ENCODE data around the gene RIPOR1.

The RIPOR1 gene

GRCh38 chr16:67565470-67566100 is 37.0 kb downstream of the RIPOR1 start:
- Histone ChIP-seq H3K4me1 (ENCODE audit: control insufficient read depth in 1 of 2, insufficient read depth in 2 of 2, low read length in 2 of 2) (peaks cover 21 to 30% of the 10 kb centered on the region in 2 donors), H3K4me3 (ENCODE audit: low read depth in 1 of 2, low read length in 2 of 2) (no peak overlapping the region), H3K27ac (ENCODE audit: low read depth, low read length) (no peak overlapping the region), H3K27me3 (ENCODE audit: control insufficient read depth in 1 of 2, insufficient read depth in 2 of 2, low read length in 2 of 2) (no peaks in the 10 kb centered on the region), H3K36me3 (ENCODE audit: control insufficient read depth in 1 of 2, insufficient read depth in 2 of 2, low read length in 2 of 2) (no peaks in the 10 kb centered on the region), H3K9ac (ENCODE audit: low read depth in 1 of 2, low read length in 2 of 2) (no peak overlapping the region), H3K9me3 (ENCODE audit: control insufficient read depth in 1 of 2, low read length in 2 of 2) (no peaks in the 10 kb centered on the region)

DNA sequence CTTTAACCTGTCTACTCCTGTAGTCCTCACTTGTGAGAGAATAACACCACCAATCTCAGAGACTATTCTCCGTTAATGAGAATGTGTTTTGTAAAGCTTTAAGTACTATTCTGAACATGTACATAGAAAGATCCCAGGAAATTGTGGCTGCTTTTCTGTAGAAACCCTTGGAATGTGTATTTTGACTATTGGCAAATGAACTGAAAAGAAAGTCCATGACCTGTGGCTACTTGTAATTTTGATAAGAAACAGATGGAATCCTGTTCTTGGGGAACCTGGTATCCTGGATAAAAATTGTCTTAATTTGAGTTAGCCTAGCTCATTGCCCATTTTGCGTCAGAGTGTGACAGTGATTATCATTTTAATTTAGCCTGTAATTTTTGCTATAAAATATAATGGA is 42.8 kb downstream of the RIPOR1 start:
- Histone ChIP-seq H3K36me3 (ENCODE audit: control insufficient read depth in 1 of 2, insufficient read depth in 2 of 2, low read length in 2 of 2) (peaks cover 5 to 34% of the 10 kb centered on the region in 2 donors), H3K9me3 (ENCODE audit: control insufficient read depth in 1 of 2, low read length in 2 of 2) (no peaks in the 10 kb centered on the region), H3K9ac (ENCODE audit: low read depth in 1 of 2, low read length in 2 of 2) (no peak overlapping the region), H3K27ac (ENCODE audit: low read depth, low read length) (no peak overlapping the region), H3K4me3 (ENCODE audit: low read depth in 1 of 2, low read length in 2 of 2) (no peak overlapping the region), H3K4me1 (ENCODE audit: control insufficient read depth in 1 of 2, insufficient read depth in 2 of 2, low read length in 2 of 2) (peaks cover 0 to 8% of the 10 kb centered on the region in 2 donors), H3K27me3 (ENCODE audit: control insufficient read depth in 1 of 2, insufficient read depth in 2 of 2, low read length in 2 of 2) (no peaks in the 10 kb centered on the region)

- Histone ChIP-seq H3K36me3 (ENCODE audit: control insufficient read depth in 1 of 2, insufficient read depth in 2 of 2, low read length in 2 of 2) (peaks cover 5 to 34% of the 10 kb centered on the region in 2 donors), H3K4me3 (ENCODE audit: low read depth in 1 of 2, low read length in 2 of 2) (no peak overlapping the region), H3K9me3 (ENCODE audit: control insufficient read depth in 1 of 2, low read length in 2 of 2) (no peaks in the 10 kb centered on the region), H3K27ac (ENCODE audit: low read depth, low read length) (no peak overlapping the region), H3K27me3 (ENCODE audit: control insufficient read depth in 1 of 2, insufficient read depth in 2 of 2, low read length in 2 of 2) (no peaks in the 10 kb centered on the region), H3K4me1 (ENCODE audit: control insufficient read depth in 1 of 2, insufficient read depth in 2 of 2, low read length in 2 of 2) (peaks cover 0 to 5% of the 10 kb centered on the region in 2 donors), H3K9ac (ENCODE audit: low read depth in 1 of 2, low read length in 2 of 2) (no peak overlapping the region)
These were observed 43.4 kb downstream of the RIPOR1 start for GRCh38 chr16:67571981-67572431.

DNA sequence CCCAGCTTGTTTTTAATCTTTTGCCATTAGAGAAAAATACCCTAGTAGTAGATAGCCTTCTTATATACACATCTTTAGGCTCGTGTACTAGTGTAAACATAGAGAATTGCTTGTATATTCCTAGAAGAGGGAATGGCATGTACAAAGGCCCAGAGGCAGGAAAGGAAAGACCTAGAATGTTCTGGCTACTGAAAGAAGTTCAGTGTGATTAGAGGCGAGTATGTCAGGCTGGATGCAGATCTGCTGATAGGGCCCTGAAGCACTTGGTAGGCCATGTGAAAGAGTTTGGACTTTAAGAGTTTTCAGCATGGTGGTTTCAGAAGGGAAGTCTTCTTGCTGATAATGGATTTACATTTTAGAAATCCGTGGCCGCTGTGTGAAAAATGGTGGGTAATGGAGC is 51.1 kb downstream of the RIPOR1 start:
- Histone ChIP-seq H3K4me3 (ENCODE audit: low read depth in 1 of 2, low read length in 2 of 2) (no peak overlapping the region), H3K9ac (ENCODE audit: low read depth in 1 of 2, low read length in 2 of 2) (no peak overlapping the region), H3K9me3 (ENCODE audit: control insufficient read depth in 1 of 2, low read length in 2 of 2) (no peaks in the 10 kb centered on the region), H3K36me3 (ENCODE audit: control insufficient read depth in 1 of 2, insufficient read depth in 2 of 2, low read length in 2 of 2) (peaks cover 0 to 27% of the 10 kb centered on the region in 2 donors), H3K27ac (ENCODE audit: low read depth, low read length) (no peak overlapping the region), H3K4me1 (ENCODE audit: control insufficient read depth in 1 of 2, insufficient read depth in 2 of 2, low read length in 2 of 2) (no peaks in the 10 kb centered on the region), H3K27me3 (ENCODE audit: control insufficient read depth in 1 of 2, insufficient read depth in 2 of 2, low read length in 2 of 2) (no peaks in the 10 kb centered on the region)

GRCh38 chr16:67580202-67580601 is 51.6 kb downstream of the RIPOR1 start:
- no peak overlapping the region for H3K27ac ChIP-seq (ENCODE audit: low read depth, low read length)
- no peak overlapping the region for H3K4me3 ChIP-seq (ENCODE audit: low read depth in 1 of 2, low read length in 2 of 2)
- no peaks in the 10 kb centered on the region for H3K9me3 ChIP-seq (ENCODE audit: control insufficient read depth in 1 of 2, low read length in 2 of 2)
- peaks cover 0 to 22% of the 10 kb centered on the region in 2 donors for H3K36me3 ChIP-seq (ENCODE audit: control insufficient read depth in 1 of 2, insufficient read depth in 2 of 2, low read length in 2 of 2)
- H3K27me3 ChIP-seq (ENCODE audit: control insufficient read depth in 1 of 2, insufficient read depth in 2 of 2, low read length in 2 of 2), result no peaks in the 10 kb centered on the region
- no peaks in the 10 kb centered on the region for H3K4me1 ChIP-seq (ENCODE audit: control insufficient read depth in 1 of 2, insufficient read depth in 2 of 2, low read length in 2 of 2)
- H3K9ac ChIP-seq (ENCODE audit: low read depth in 1 of 2, low read length in 2 of 2), result no peak overlapping the region

- H3K27ac ChIP-seq (ENCODE audit: low read depth, low read length), result no peak overlapping the region
- H3K27me3 ChIP-seq (ENCODE audit: control insufficient read depth in 1 of 2, insufficient read depth in 2 of 2, low read length in 2 of 2), result no peaks in the 10 kb centered on the region
- H3K4me1 ChIP-seq (ENCODE audit: control insufficient read depth in 1 of 2, insufficient read depth in 2 of 2, low read length in 2 of 2), result no peaks in the 10 kb centered on the region
- H3K4me3 ChIP-seq (ENCODE audit: low read depth in 1 of 2, low read length in 2 of 2), result no peak overlapping the region
- H3K9ac ChIP-seq (ENCODE audit: low read depth in 1 of 2, low read length in 2 of 2), result no peak overlapping the region
- no peaks in the 10 kb centered on the region for H3K9me3 ChIP-seq (ENCODE audit: control insufficient read depth in 1 of 2, low read length in 2 of 2)
- H3K36me3 ChIP-seq (ENCODE audit: control insufficient read depth in 1 of 2, insufficient read depth in 2 of 2, low read length in 2 of 2), result peaks cover 0 to 10% of the 10 kb centered on the region in 2 donors
These were observed 64.7 kb downstream of the RIPOR1 start for GRCh38 chr16:67593288-67593687.

DNA sequence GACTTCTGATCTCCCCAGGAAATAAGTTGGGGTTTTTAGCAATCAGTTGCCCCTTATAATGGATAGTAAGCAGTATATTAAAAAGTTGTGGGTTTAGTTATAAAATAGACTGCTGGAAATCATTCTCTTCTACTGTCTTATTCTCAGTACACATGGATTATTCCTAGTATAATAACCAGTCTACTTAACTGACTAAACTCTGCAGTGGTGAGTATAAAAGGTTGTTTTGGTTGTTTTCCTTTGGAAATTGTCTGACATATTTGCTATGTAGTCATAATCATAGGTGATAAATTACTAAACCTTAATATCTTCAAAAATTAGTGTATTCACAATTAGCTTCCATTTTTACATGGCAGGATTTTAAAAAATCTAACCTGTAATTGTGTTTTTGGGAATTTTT is 65.1 kb downstream of the RIPOR1 start:
- Histone ChIP-seq H3K27ac (ENCODE audit: low read depth, low read length) (no peak overlapping the region), H3K4me1 (ENCODE audit: control insufficient read depth in 1 of 2, insufficient read depth in 2 of 2, low read length in 2 of 2) (no peaks in the 10 kb centered on the region), H3K36me3 (ENCODE audit: control insufficient read depth in 1 of 2, insufficient read depth in 2 of 2, low read length in 2 of 2) (peaks cover 0 to 8% of the 10 kb centered on the region in 2 donors), H3K9ac (ENCODE audit: low read depth in 1 of 2, low read length in 2 of 2) (no peak overlapping the region), H3K4me3 (ENCODE audit: low read depth in 1 of 2, low read length in 2 of 2) (no peak overlapping the region), H3K9me3 (ENCODE audit: control insufficient read depth in 1 of 2, low read length in 2 of 2) (no peaks in the 10 kb centered on the region), H3K27me3 (ENCODE audit: control insufficient read depth in 1 of 2, insufficient read depth in 2 of 2, low read length in 2 of 2) (no peaks in the 10 kb centered on the region)

DNA sequence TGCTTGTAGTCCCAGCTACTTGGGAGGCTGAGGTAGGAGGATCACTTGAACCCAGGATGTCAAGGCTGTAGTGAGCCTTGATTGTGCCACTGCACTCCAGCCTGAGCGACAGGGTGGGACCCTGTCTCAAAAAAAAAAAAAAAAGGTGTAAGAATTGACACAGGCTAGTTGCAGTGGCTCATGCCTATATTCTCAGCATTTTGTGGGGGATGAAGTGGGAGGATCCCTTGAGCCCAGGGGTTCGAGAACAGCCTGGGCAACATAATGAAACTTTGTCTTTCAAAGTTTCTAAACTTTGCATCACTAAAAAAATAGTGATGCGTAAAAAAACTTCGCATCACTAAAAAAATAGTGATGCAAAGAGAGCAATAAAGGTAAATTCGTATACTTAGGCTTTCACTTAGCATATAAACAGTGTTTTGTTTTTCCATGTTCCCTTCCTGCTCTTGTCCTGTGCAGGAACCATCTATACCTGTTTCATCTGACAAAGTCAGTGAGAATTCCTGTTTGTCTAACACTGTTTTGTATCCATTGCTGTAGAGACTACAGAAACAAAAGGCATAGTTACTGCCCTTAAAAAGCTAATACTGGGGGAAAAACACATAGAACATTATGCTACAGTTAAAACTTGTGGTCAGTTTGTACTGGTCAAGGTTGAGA is 65.8 kb downstream of the RIPOR1 start:
- H3K9ac ChIP-seq (ENCODE audit: low read depth in 1 of 2, low read length in 2 of 2), result no peak overlapping the region
- H3K27ac ChIP-seq (ENCODE audit: low read depth, low read length), result no peak overlapping the region
- H3K4me1 ChIP-seq (ENCODE audit: control insufficient read depth in 1 of 2, insufficient read depth in 2 of 2, low read length in 2 of 2), result no peaks in the 10 kb centered on the region
- no peaks in the 10 kb centered on the region for H3K9me3 ChIP-seq (ENCODE audit: control insufficient read depth in 1 of 2, low read length in 2 of 2)
- no peak overlapping the region for H3K4me3 ChIP-seq (ENCODE audit: low read depth in 1 of 2, low read length in 2 of 2)
- H3K36me3 ChIP-seq (ENCODE audit: control insufficient read depth in 1 of 2, insufficient read depth in 2 of 2, low read length in 2 of 2), result peaks cover 0 to 11% of the 10 kb centered on the region in 2 donors
- H3K27me3 ChIP-seq (ENCODE audit: control insufficient read depth in 1 of 2, insufficient read depth in 2 of 2, low read length in 2 of 2), result no peaks in the 10 kb centered on the region

GRCh38 chr16:67594956-67595355 is 66.3 kb downstream of the RIPOR1 start:
- no peak overlapping the region for H3K4me3 ChIP-seq (ENCODE audit: low read depth in 1 of 2, low read length in 2 of 2)
- H3K36me3 ChIP-seq (ENCODE audit: control insufficient read depth in 1 of 2, insufficient read depth in 2 of 2, low read length in 2 of 2), result peaks cover 0 to 11% of the 10 kb centered on the region in 2 donors
- no peaks in the 10 kb centered on the region for H3K9me3 ChIP-seq (ENCODE audit: control insufficient read depth in 1 of 2, low read length in 2 of 2)
- H3K4me1 ChIP-seq (ENCODE audit: control insufficient read depth in 1 of 2, insufficient read depth in 2 of 2, low read length in 2 of 2), result no peaks in the 10 kb centered on the region
- no peak overlapping the region for H3K9ac ChIP-seq (ENCODE audit: low read depth in 1 of 2, low read length in 2 of 2)
- no peak overlapping the region for H3K27ac ChIP-seq (ENCODE audit: low read depth, low read length)
- H3K27me3 ChIP-seq (ENCODE audit: control insufficient read depth in 1 of 2, insufficient read depth in 2 of 2, low read length in 2 of 2), result no peaks in the 10 kb centered on the region
